H1 (cell line): ENCODE measurements around the gene CSH1. TPM values are rescaled to one million over a fixed set of nuclear protein-coding genes. Genes with fewer than 3 reads are reported as not detected.
"Not testable (repeated sequence)": the region's sequence is repeated elsewhere in the genome, so short reads cannot be mapped to it uniquely, and the experiment has no call there.

Experiments used
- CTCF ChIA-PET: fragments of 300-600 bp; sonication (Branson Sonifier 250); formaldehyde crosslinking; loops from one replicate; lab custom pipeline; 2021; ENCODE audit not compliant: partially characterized antibody; lab: Charles Lee
- POLR2A ChIA-PET: fragments of 300-600 bp; sonication (Branson Sonifier 250); formaldehyde crosslinking; loops from one replicate; lab custom pipeline; 2021; ENCODE audit warnings: inconsistent platforms; ENCODE audit not compliant: partially characterized antibody; lab: Charles Lee
- DNase-seq, 2 experiments: peaks; one replicate each; pipeline versions ENCODE4 v3.0.0 to v3.0.0-alpha.2; 2010 to 2022; ENCODE audit warnings: low spot score in 2 of 2, low read depth in 1 of 2, mixed read lengths in 1 of 2
- FAIRE-seq: peaks from 2 replicates; lab custom pipeline; 2011; peaks lifted over from hg19 to GRCh38; lab: Jason Lieb, UNC
- H2AFZ ChIP-seq: 2 replicates; pipeline ENCODE4 v1.8.1; 2012; ENCODE audit warnings: low read length, inconsistent platforms
- H2AK5ac ChIP-seq: 2 replicates; pipeline ENCODE4 v1.6.1; 2013; ENCODE audit warnings: low read depth, low read length
- H2BK120ac ChIP-seq: replicated peaks from 2 replicates; pipeline ENCODE3; 2013; ENCODE audit warnings: low read depth, low read length, inconsistent platforms
- H2BK12ac ChIP-seq: 2 replicates; pipeline ENCODE4 v1.6.1; 2013; ENCODE audit warnings: low read depth, low read length
- H2BK15ac ChIP-seq: 2 replicates; pipeline ENCODE4 v1.6.1; 2013; ENCODE audit warnings: low read length
- H2BK20ac ChIP-seq: 2 replicates; pipeline ENCODE4 v1.6.1; 2013; ENCODE audit warnings: low read length
- H2BK5ac ChIP-seq: 2 replicates; pipeline ENCODE4 v1.6.1; 2013; ENCODE audit warnings: low read depth, low read length
- H3K14ac ChIP-seq: 2 replicates; pipeline ENCODE4 v1.6.1; 2013; ENCODE audit warnings: inconsistent platforms; ENCODE audit not compliant: insufficient read length
- H3K18ac ChIP-seq: 2 replicates; pipeline ENCODE4 v1.6.1; 2013; ENCODE audit warnings: low read length; ENCODE audit errors: extremely low read depth
- H3K23ac ChIP-seq: 2 replicates; pipeline ENCODE4 v1.6.1; 2013; ENCODE audit warnings: inconsistent platforms; ENCODE audit not compliant: insufficient read length
- H3K23me2 ChIP-seq: 2 replicates; pipeline ENCODE4 v1.6.1; 2013; ENCODE audit warnings: low read depth, low read length
- H3K27ac ChIP-seq: 2 replicates; pipeline ENCODE4 v1.6.1; 2011; ENCODE audit warnings: low read depth, low read length, inconsistent platforms
- H3K27me3 ChIP-seq, 4 experiments: replicated peaks in 1 of 4; 1 replicate in 1 of 4; 2 replicates in 3 of 4; pipeline versions ENCODE4 v1.6.1 to v1.8.1; 2011 to 2013; ENCODE audit warnings: low read length in 3 of 4, mild to moderate bottlenecking in 3 of 4, inconsistent platforms in 2 of 4, mixed read lengths in 2 of 4, moderate library complexity in 1 of 4; ENCODE audit not compliant: control insufficient read depth in 3 of 4, insufficient read depth in 3 of 4; ENCODE audit errors: extremely low read depth in 1 of 4
- H3K36me3 ChIP-seq, 4 experiments: 2 replicates each; pipeline versions ENCODE4 v1.6.1 to v1.8.1; 2011 to 2013; ENCODE audit warnings: mild to moderate bottlenecking in 4 of 4, low read length in 3 of 4, moderate library complexity in 2 of 4, control low read depth in 1 of 4, inconsistent platforms in 1 of 4; ENCODE audit not compliant: insufficient read depth in 4 of 4, control insufficient read depth in 2 of 4
- H3K4ac ChIP-seq: replicated peaks from 2 replicates; pipeline ENCODE3; 2013; ENCODE audit warnings: low read length, low read depth, mixed read lengths, inconsistent platforms; ENCODE audit not compliant: insufficient read length
- H3K4me1 ChIP-seq, 4 experiments: replicated peaks in 1 of 4; 1 replicate in 1 of 4; 2 replicates in 3 of 4; pipeline versions ENCODE4 v1.6.1 to v1.8.1; 2011 to 2013; ENCODE audit warnings: low read length in 3 of 4, inconsistent platforms in 2 of 4, mixed read lengths in 1 of 4; ENCODE audit not compliant: insufficient read depth in 4 of 4, control insufficient read depth in 3 of 4
- H3K4me2 ChIP-seq, 2 experiments: 2 replicates each; pipeline versions ENCODE4 v1.6.1 to v1.8.1; 2011 to 2013; ENCODE audit warnings: low read depth in 2 of 2, low read length in 2 of 2, control low read depth in 1 of 2, inconsistent platforms in 1 of 2, mild to moderate bottlenecking in 1 of 2; ENCODE audit not compliant: insufficient read depth in 1 of 2
- H3K4me3 ChIP-seq, 4 experiments: fragments of 200-600, 300-600 bp in 1 of 4; sonication (generic), shearing (Covaris generic), sonication (Bioruptor Twin) in 1 of 4; 2 replicates each; pipeline versions ENCODE4 v1.5.1 to v1.8.1; 2011 to 2016; ENCODE audit warnings: low read length in 4 of 4, low read depth in 3 of 4, control low read depth in 2 of 4, inconsistent platforms in 2 of 4, mild to moderate bottlenecking in 2 of 4, mixed read lengths in 1 of 4, moderate library complexity in 1 of 4; ENCODE audit not compliant: insufficient read depth in 2 of 4; ENCODE audit errors: extremely low read depth in 1 of 4
- H3K56ac ChIP-seq: replicated peaks from 2 replicates; pipeline ENCODE3; 2013; ENCODE audit warnings: low read depth, mild to moderate bottlenecking, mixed read lengths, low read length, inconsistent platforms; ENCODE audit not compliant: insufficient read length
- H3K79me1 ChIP-seq: 2 replicates; pipeline ENCODE4 v1.6.1; 2013; ENCODE audit warnings: low read depth, low read length, control low read depth
- H3K79me2 ChIP-seq, 2 experiments: 2 replicates each; pipeline versions ENCODE4 v1.6.1 to v1.8.1; 2012 to 2013; ENCODE audit warnings: low read length in 2 of 2, mild to moderate bottlenecking in 2 of 2, inconsistent platforms in 1 of 2; ENCODE audit not compliant: insufficient read depth in 2 of 2, control insufficient read depth in 1 of 2
- H3K9ac ChIP-seq, 4 experiments: replicated peaks in 1 of 4; 1 replicate in 1 of 4; 2 replicates in 3 of 4; pipeline versions ENCODE4 v1.6.1 to v1.8.1; 2011 to 2013; ENCODE audit warnings: low read depth in 3 of 4, low read length in 3 of 4, control low read depth in 2 of 4, mild to moderate bottlenecking in 2 of 4, moderate library complexity in 2 of 4, inconsistent platforms in 1 of 4; ENCODE audit errors: extremely low read depth in 1 of 4
- H3K9me3 ChIP-seq, 2 experiments: 2 replicates each; pipeline versions ENCODE4 v1.6.1 to v1.8.1; 2012 to 2013; ENCODE audit warnings: mild to moderate bottlenecking in 2 of 2, moderate library complexity in 2 of 2, control low read depth in 1 of 2, inconsistent platforms in 1 of 2, low read depth in 1 of 2, low read length in 1 of 2, mixed read lengths in 1 of 2; ENCODE audit not compliant: insufficient read depth in 2 of 2
- H4K20me1 ChIP-seq, 2 experiments: replicated peaks in 1 of 2; 2 replicates each; pipeline versions ENCODE3 to v1.8.1; 2011 to 2013; ENCODE audit warnings: inconsistent platforms in 2 of 2, low read length in 2 of 2, mild to moderate bottlenecking in 1 of 2; ENCODE audit not compliant: insufficient read depth in 2 of 2, control insufficient read depth in 1 of 2
- H4K5ac ChIP-seq: 2 replicates; pipeline ENCODE4 v1.6.1; 2013; ENCODE audit warnings: low read length, low read depth, mixed read lengths, inconsistent platforms; ENCODE audit not compliant: insufficient read length
- H4K8ac ChIP-seq: 2 replicates; pipeline ENCODE4 v1.8.0; 2013; ENCODE audit warnings: mild to moderate bottlenecking, moderate library complexity, low read length, inconsistent platforms; ENCODE audit not compliant: insufficient read depth; ENCODE audit errors: extremely low read depth
- H4K91ac ChIP-seq: replicated peaks from 2 replicates; pipeline ENCODE3; 2013; ENCODE audit warnings: low read length, mixed read lengths, inconsistent platforms; ENCODE audit not compliant: insufficient read length
- WGBS, 2 experiments: shearing (Covaris generic) in 1 of 2; methylation state at CpG; one replicate each; pipeline versions ENCODE4 v1.1.6 to v1.1.7; 2013 to 2015; ENCODE audit warnings: low lambda C conversion rate in 2 of 2, mixed read lengths in 2 of 2, inconsistent platforms in 1 of 2, low coverage in 1 of 2, missing lambda C conversion rate in 1 of 2; ENCODE audit not compliant: insufficient replicate concordance in 2 of 2, insufficient coverage in 1 of 2, insufficient read length in 1 of 2; ENCODE audit errors: extremely low coverage in 1 of 2, missing lambda C conversion rate in 1 of 2; 5-methylcytosine and 5-hydroxymethylcytosine counted together
- polyA plus RNA-seq, 7 experiments: library from polyadenylated mRNA; depleted of rRNA in 3 of 7; stranded (reverse) in 5 of 7; unstranded in 2 of 7; fragments of >200 nt in 5 of 7; fragments of 200-250 nt in 2 of 7; gene quantifications; 1 replicate in 5 of 7; 2 replicates in 1 of 7; 4 replicates in 1 of 7; pipeline versions ENCODE4 v1.2.1 to v1.2.3, GENCODE V29; 2011 to 2013; ENCODE audit warnings: missing spikeins in 2 of 7, mixed read lengths in 2 of 7
- total RNA-seq: library from RNA; stranded (reverse); fragmentation: NEBNext Ultra II Directional; extraction: Animal tissue kit (Norgen Biotek cat#: 25700); gene quantifications from 2 replicates; pipeline ENCODE4 v1.2.1, GENCODE V29; 2021

CSH1 gene
- total and polyA plus RNA-seq, 2 of the 8 experiments (the other 6 are each of a cell fraction or from before 2014, with no cell fraction given): 0.12 TPM; not detected in 1

GRCh38 chr17:63898899-63899798 lies 2.8 kb upstream of the CSH1 start:
- not testable (repeated sequence) for H2AK5ac ChIP-seq, H3K23ac ChIP-seq, H4K20me1 ChIP-seq, H2AFZ ChIP-seq, H3K36me3 ChIP-seq, H3K4ac ChIP-seq, H2BK15ac ChIP-seq, H4K91ac ChIP-seq, H2BK20ac ChIP-seq, H4K5ac ChIP-seq, H3K56ac ChIP-seq, H3K27ac ChIP-seq, H3K27me3 ChIP-seq, H3K79me2 ChIP-seq, H3K4me3 ChIP-seq, H2BK120ac ChIP-seq, H3K23me2 ChIP-seq, H3K9me3 ChIP-seq, DNase-seq, H2BK5ac ChIP-seq, H3K79me1 ChIP-seq, H3K9ac ChIP-seq, H3K18ac ChIP-seq, H2BK12ac ChIP-seq, H4K8ac ChIP-seq, H3K4me2 ChIP-seq, H3K4me1 ChIP-seq, H3K14ac ChIP-seq, FAIRE-seq
- 94% methylated on average over 6 of the region's 6 CpGs; no CpG with 5 or more reads in 1 of the 2 experiments for WGBS, 2 experiments
- ChIA-PET CTCF (interaction anchor here (1.1 to 9.9 kb wide), 10 partner anchors 9 to 235 kb away, joined by 3 to 45 read pairs (median 10); partner anchors contain the start of genes CSHL1 and GH1), POLR2A (interaction anchor here (0.8 kb wide), 1 partner anchor 12 kb away, joined by 3 read pairs; the partner anchor contains the start of gene CSHL1)
